SU-DHL-6 (cell line): ENCODE data around the gene SORL1-AS1.

Experiments used
- CTCF ChIP-seq: fragments of 200-600 bp; sonication (generic); IDR thresholded peaks from one replicate; pipeline ENCODE4 v1.5.1; 2017; ENCODE audit warnings: antibody characterized with exemption, mild to moderate bottlenecking, low read length, moderate library complexity; ENCODE audit not compliant: insufficient read depth, poor library complexity, severe bottlenecking
- EZH2phosphoT487 ChIP-seq: fragments of 200-600 bp; sonication (generic), shearing (Covaris generic); conservative IDR thresholded peaks from 2 replicates; pipeline ENCODE4 v1.6.1; 2018; ENCODE audit warnings: mild to moderate bottlenecking, antibody characterized with exemption, low read length, moderate library complexity, mixed read lengths

- TF ChIP-seq CTCF, result no peak
- no peak for TF ChIP-seq EZH2phosphoT487
Observed at GRCh38 chr11:121429556-121429955, 23.2 kb downstream of the SORL1-AS1 start.
